Vagina (tissue), 2 donors: ENCODE data around the gene SMG9.

Experiments
- CTCF ChIP-seq, 3 experiments: fragments of 450-650 bp in 2 of 3; fragments of 200-600 bp in 1 of 3; sonication (generic) in 1 of 3; IDR thresholded peaks; one replicate each; pipeline ENCODE4 v1.5.1; 2017 to 2019; ENCODE audit warnings: antibody characterized with exemption in 3 of 3, mild to moderate bottlenecking in 2 of 3, moderate library complexity in 2 of 3
- POLR2A ChIP-seq, 2 donors: fragments of 450-650 bp; IDR thresholded peaks; one replicate each; pipeline ENCODE4 v1.6.1; 2017; ENCODE audit warnings: antibody characterized with exemption in 2 of 2, mild to moderate bottlenecking in 2 of 2, moderate library complexity in 2 of 2

- TF ChIP-seq CTCF (IDR thresholded peaks at IDR 0.05) (no peak), POLR2A (IDR thresholded peaks at IDR 0.05) (no peak)
Observed at GRCh38 chr19:43719378-43719868, 35.3 kb downstream of the SMG9 start.
